Measurements from ENCODE around the gene TIMM23.

DNA sequence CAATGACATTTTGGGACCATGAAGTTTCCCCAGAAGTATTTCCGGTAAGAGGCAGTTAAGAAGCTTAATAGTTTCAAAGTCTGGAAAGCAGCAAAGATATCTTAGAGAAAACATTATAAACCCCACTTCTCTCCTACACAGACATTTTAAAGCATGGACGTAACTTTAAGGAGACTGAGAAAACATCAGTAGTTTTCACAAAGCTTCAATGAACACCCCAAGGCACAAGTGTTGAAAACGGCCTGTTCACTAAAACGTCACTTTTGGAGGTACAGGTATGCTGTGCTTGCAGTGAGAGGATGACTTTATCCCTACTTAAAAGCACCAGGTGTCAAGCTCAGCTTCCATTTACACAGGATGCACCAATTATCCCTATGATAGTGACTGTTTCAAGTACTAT, 33.1 kb downstream of the TIMM23 start:
- TF ChIP-seq POLR2A (IDR thresholded peaks at IDR 0.05): no peak
- no peak for TF ChIP-seq POLR2AphosphoS5 (IDR thresholded peaks at IDR 0.05)
- no peak for TF ChIP-seq CTCF (IDR thresholded peaks at IDR 0.05)
